K562 (cell line): ENCODE data around the gene PTPN12. TPM values are rescaled to one million over a fixed set of nuclear protein-coding genes. Genes with fewer than 3 reads are reported as not detected.
A peak's percentile ranks its signal among the peaks of the same experiment; 100 is the strongest.

Experiments
- ARID2 ChIP-seq: fragments of 450-650 bp; IDR thresholded peaks from 2 replicates; pipeline ENCODE4 v1.6.1; 2017; ENCODE audit warnings: antibody characterized with exemption, mild to moderate bottlenecking
- ARNT ChIP-seq, 2 experiments: fragments of 450-650 bp; IDR thresholded peaks; 2 replicates each; pipeline ENCODE4 v1.6.1; 2016; ENCODE audit warnings: mild to moderate bottlenecking in 1 of 2
- C11orf30 ChIP-seq: fragments of 450-650 bp; IDR thresholded peaks from 2 replicates; pipeline ENCODE4 v1.6.1; 2016; ENCODE audit warnings: low read depth, mild to moderate bottlenecking
- CEBPZ ChIP-seq: fragments of 150-350 bp; IDR thresholded peaks from 2 replicates; pipeline ENCODE4 v1.6.1; 2014; ENCODE audit warnings: low read depth, mild to moderate bottlenecking, low read length, borderline replicate concordance
- CUX1 ChIP-seq: fragments of 200-800 bp; sonication (Bioruptor generic); IDR thresholded peaks from 2 replicates; pipeline ENCODE4 v1.6.1; 2016; ENCODE audit warnings: missing genetic modification characterization, missing compliant biosample characterization
- FOXA1 ChIP-seq: fragments of 450-650 bp; IDR thresholded peaks from 2 replicates; pipeline ENCODE4 v1.6.1; 2016; ENCODE audit warnings: mild to moderate bottlenecking, borderline replicate concordance
- MAZ ChIP-seq, 2 experiments: fragments of 450-650 bp in 1 of 2; sonication (generic) in 1 of 2; formaldehyde crosslinking; IDR thresholded peaks in 1 of 2; conservative IDR thresholded peaks in 1 of 2; 2 replicates each; pipeline versions ENCODE4 v1.4.0 to v1.5.0; 2020; ENCODE audit warnings: mild to moderate bottlenecking in 1 of 2, missing genetic modification reagents in 1 of 2
- MCM5 ChIP-seq: fragments of 450-650 bp; IDR thresholded peaks from 2 replicates; pipeline ENCODE4 v1.6.1; 2016; ENCODE audit warnings: low read depth
- NFATC3 ChIP-seq: fragments of 450-650 bp; IDR thresholded peaks from 2 replicates; pipeline ENCODE4 v1.6.1; 2017; ENCODE audit warnings: mild to moderate bottlenecking
- NR2F6 ChIP-seq: fragments of 450-650 bp; formaldehyde crosslinking; IDR thresholded peaks from 2 replicates; pipeline ENCODE4 v1.4.0; 2020; ENCODE audit warnings: mild to moderate bottlenecking
- PTRF ChIP-seq: fragments of 450-650 bp; IDR thresholded peaks from 2 replicates; pipeline ENCODE4 v1.6.1; 2016; ENCODE audit warnings: mild to moderate bottlenecking, missing genetic modification characterization, missing compliant biosample characterization
- RB1 ChIP-seq: fragments of 450-650 bp; IDR thresholded peaks from 2 replicates; pipeline ENCODE4 v1.6.1; 2017; ENCODE audit warnings: low read depth, mild to moderate bottlenecking
- SMAD1 ChIP-seq: fragments of 150-350 bp; IDR thresholded peaks from 2 replicates; pipeline ENCODE4 v1.6.1; 2014; ENCODE audit warnings: low read length, low read depth; ENCODE audit not compliant: partially characterized antibody
- SPI1 ChIP-seq: IDR thresholded peaks from 2 replicates; pipeline ENCODE4 v1.6.1; 2011; ENCODE audit warnings: low read depth, low read length, control low read depth, borderline replicate concordance
- SUPT5H ChIP-seq: fragments of 450-650 bp; IDR thresholded peaks from 2 replicates; pipeline ENCODE4 v1.6.1; 2016
- ZNF146 ChIP-seq: IDR thresholded peaks from one replicate; pipeline ENCODE4 v1.6.1; 2018; ENCODE audit warnings: missing compliant biosample characterization; ENCODE audit not compliant: unreplicated experiment
- ZNF280B ChIP-seq: fragments of 250-450 bp; sonication (Bioruptor Pico); IDR thresholded peaks from 2 replicates; pipeline ENCODE4 v1.5.1; 2021; ENCODE audit warnings: mild to moderate bottlenecking
- polyA plus RNA-seq, 8 experiments: library from polyadenylated mRNA; depleted of rRNA in 4 of 8; stranded (reverse) in 5 of 8; unstranded in 3 of 8; fragments of >200 nt; fragmentation: Nextera tagmentation in 2 of 8; fragmentation: Illumina TruSeq in 1 of 8; extraction: Ambion mirVana in 2 of 8; extraction: Trizol in 1 of 8; gene quantifications; 2 replicates each; pipeline versions ENCODE4 v1.2.1 to v1.2.3, GENCODE V29; 2011 to 2014; ENCODE audit warnings: inconsistent platforms in 1 of 8, missing spikeins in 1 of 8
- total RNA-seq, 7 experiments: library from RNA; depleted of rRNA in 6 of 7; stranded (reverse); fragments of >200 nt in 6 of 7; fragmentation: Illumina TruSeq in 2 of 7; extraction: Trizol in 2 of 7; gene quantifications; 2 replicates each; pipeline versions ENCODE4 v1.2.1 to v1.2.3, GENCODE V29; 2011 to 2021; ENCODE audit warnings: low replicate concordance in 1 of 7

Gene PTPN12
- total and polyA plus RNA-seq, 9 of the 15 experiments (the other 6 are each of a cell fraction or from before 2014, with no cell fraction given), result 15.3 to 79.8 (median 26.6) TPM

- TF ChIP-seq CEBPZ (no peak), ARNT (IDR thresholded peaks at IDR 0.05) (0 out of 4 replicates have a peak, but pooled peaks have one; percentile 13 to 20), SUPT5H (peak; percentile 44; the same call in 1 of the 2 replicates), ARID2 (0 out of 2 replicates have a peak, but pooled peaks have one; percentile 12), RB1 (peak; percentile 19; the same call in 1 of the 2 replicates), C11orf30 (no peak), MCM5 (no peak), CUX1 (CRISPR knock-in tag) (no peak), SMAD1 (no peak), ZNF146 (no peak), NFATC3 (peak; percentile 64; the same call in 1 of the 2 replicates), NR2F6 (no peak), FOXA1 (no peak), PTRF (no peak), ZNF280B (CRISPR knock-in tag) (no peak), SPI1 (peak; percentile 91), MAZ (CRISPR knock-in tag; conservative IDR thresholded peaks at IDR 0.05 in 1 of 2, IDR thresholded peaks at IDR 0.05 in 1 of 2) (peak; percentile 9 to 27; a peak in 1 of 4 replicates)
Observed at GRCh38 chr7:77538281-77539212, 1.5 kb downstream of the PTPN12 start (continued).
